ENCODE results near the gene LSM4. TPM values are rescaled to one million over a fixed set of nuclear protein-coding genes. Genes with fewer than 3 reads are reported as not detected.

Gene LSM4
- total and polyA plus RNA-seq, 2 donors (not counting 3 experiments of a cell fraction or from before 2014, with no cell fraction given), result 118 to 119 TPM

DNA sequence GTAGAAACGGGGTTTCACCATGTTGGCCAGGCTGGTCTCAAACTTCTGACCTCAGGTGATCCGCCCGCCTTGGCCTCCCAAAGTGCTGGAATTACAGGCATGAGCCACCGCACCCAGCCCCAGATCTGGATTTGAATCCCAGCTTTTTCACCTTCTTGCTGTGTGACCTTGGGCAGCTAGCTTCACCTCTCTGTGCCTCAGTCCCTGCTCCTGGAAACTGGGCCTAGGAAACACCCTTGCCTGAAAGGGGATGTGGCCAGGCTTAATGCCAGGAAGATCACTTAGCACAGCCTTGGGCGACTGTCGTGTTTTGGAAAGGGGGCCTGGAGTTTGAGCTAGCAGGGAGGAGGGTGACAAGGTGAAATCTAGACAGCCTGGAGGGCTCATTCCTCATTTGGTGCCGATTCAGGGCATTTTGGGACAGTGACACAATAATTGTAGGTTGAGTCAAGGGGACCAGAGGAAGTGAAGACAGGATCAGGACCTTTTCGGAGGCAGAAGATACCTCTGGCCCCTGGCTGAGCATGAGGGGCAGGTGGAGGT, 19.3 kb upstream of the LSM4 start:
- H3K4me3 ChIP-seq (replicated peaks in 1 of 3; ENCODE audit: insufficient read depth in 1 of 3, low read depth in 1 of 3, low read length in 3 of 3), result no peak overlapping the region
- H3K9me3 ChIP-seq (replicated peaks; ENCODE audit: control insufficient read depth, insufficient read depth, low read length), result no peaks in the 10 kb centered on the region
- no peaks in the 10 kb centered on the region for H3K9me1 ChIP-seq (replicated peaks; ENCODE audit: control insufficient read depth, extremely low read depth, insufficient read depth, low read length)
- BruUV-seq (replicated peaks), result no TSS peak
- intact Hi-C loops (cut with micrococcal nuclease), result loop anchor here (5.0 kb wide), 1 partner anchor 65 kb away; no protein-coding TSS in a partner anchor
- H3K4me1 ChIP-seq (ENCODE audit: control insufficient read depth, extremely low read depth, insufficient read depth, low read length), result peaks cover 11% of the 10 kb centered on the region
- no peak overlapping the region for H3K27ac ChIP-seq (ENCODE audit: insufficient read depth, low read depth, low read length)
- H3K9ac ChIP-seq (replicated peaks; ENCODE audit: extremely low read depth, insufficient read depth, low read length), result no peak overlapping the region
- no peaks in the 10 kb centered on the region for H4K20me1 ChIP-seq (replicated peaks; ENCODE audit: control insufficient read depth, extremely low read depth, insufficient read depth, low read length)
- peaks cover 0 to 1% of the 10 kb centered on the region in 2 experiments for H3K27me3 ChIP-seq (ENCODE audit: control insufficient read depth in 2 of 2, insufficient read depth in 2 of 2, low read length in 2 of 2)
- H2AFZ ChIP-seq (ENCODE audit: low read depth, low read length), result no peak overlapping the region
- dilution Hi-C loops (cut with MboI; ENCODE audit: extremely low pct_ligation_motif_present, low sequenced_read_pairs), result no loop called here
- CTCF ChIA-PET, result interaction anchor here (0.8 to 3.6 kb wide), 6 partner anchors 13 to 90 kb away, joined by 3 to 22 read pairs (median 8); partner anchors contain the start of gene GDF15
- TF ChIP-seq POLR2A (IDR thresholded peaks at IDR 0.05; ENCODE audit: low read depth, low read length), result no peak
- TF ChIP-seq EZH2 (IDR thresholded peaks at IDR 0.05; ENCODE audit: borderline replicate concordance, low read depth, low read length, severe bottlenecking), result no peak
- TF ChIP-seq POLR2AphosphoS5 (IDR thresholded peaks at IDR 0.05; ENCODE audit: insufficient read depth, low read depth, low read length), result no peak
- no peak for TF ChIP-seq FOS (IDR thresholded peaks at IDR 0.05; ENCODE audit: borderline replicate concordance, insufficient read depth, low read length)
- TF ChIP-seq, protein P1, sequence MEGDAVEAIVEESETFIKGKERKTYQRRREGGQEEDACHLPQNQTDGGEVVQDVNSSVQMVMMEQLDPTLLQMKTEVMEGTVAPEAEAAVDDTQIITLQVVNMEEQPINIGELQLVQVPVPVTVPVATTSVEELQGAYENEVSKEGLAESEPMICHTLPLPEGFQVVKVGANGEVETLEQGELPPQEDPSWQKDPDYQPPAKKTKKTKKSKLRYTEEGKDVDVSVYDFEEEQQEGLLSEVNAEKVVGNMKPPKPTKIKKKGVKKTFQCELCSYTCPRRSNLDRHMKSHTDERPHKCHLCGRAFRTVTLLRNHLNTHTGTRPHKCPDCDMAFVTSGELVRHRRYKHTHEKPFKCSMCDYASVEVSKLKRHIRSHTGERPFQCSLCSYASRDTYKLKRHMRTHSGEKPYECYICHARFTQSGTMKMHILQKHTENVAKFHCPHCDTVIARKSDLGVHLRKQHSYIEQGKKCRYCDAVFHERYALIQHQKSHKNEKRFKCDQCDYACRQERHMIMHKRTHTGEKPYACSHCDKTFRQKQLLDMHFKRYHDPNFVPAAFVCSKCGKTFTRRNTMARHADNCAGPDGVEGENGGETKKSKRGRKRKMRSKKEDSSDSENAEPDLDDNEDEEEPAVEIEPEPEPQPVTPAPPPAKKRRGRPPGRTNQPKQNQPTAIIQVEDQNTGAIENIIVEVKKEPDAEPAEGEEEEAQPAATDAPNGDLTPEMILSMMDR (IDR thresholded peaks at IDR 0.05; ENCODE audit: extremely low read depth in 1 of 2, insufficient read depth in 1 of 2, low read depth in 1 of 2, low read length in 2 of 2), result no peak
- no peak for TF ChIP-seq GATA2 (IDR thresholded peaks at IDR 0.05; ENCODE audit: insufficient read depth, insufficient read length, low read depth, low read length)
- no peak for TF ChIP-seq MYC (IDR thresholded peaks at IDR 0.05; ENCODE audit: low read depth, low read length)
- TF ChIP-seq, protein P2, sequence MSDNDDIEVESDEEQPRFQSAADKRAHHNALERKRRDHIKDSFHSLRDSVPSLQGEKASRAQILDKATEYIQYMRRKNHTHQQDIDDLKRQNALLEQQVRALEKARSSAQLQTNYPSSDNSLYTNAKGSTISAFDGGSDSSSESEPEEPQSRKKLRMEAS (IDR thresholded peaks at IDR 0.05; ENCODE audit: insufficient read depth, insufficient read length), result no peak
- TF ChIP-seq JUN (IDR thresholded peaks at IDR 0.05; ENCODE audit: borderline replicate concordance, insufficient read depth, insufficient read length, low read depth), result no peak
- H3K36me3 ChIP-seq (ENCODE audit: control insufficient read depth in 2 of 2, extremely low read depth in 1 of 2, insufficient read depth in 2 of 2, low read length in 2 of 2), result no peaks in the 10 kb centered on the region
- H3K4me2 ChIP-seq (ENCODE audit: insufficient read depth, low read length), result no peak overlapping the region
- no peaks in the 10 kb centered on the region for H3K79me2 ChIP-seq (ENCODE audit: control insufficient read depth, insufficient read depth, low read length)
- no peak for FAIRE-seq
- POLR2A ChIA-PET, result no interaction called here
- no peak for DNase-seq (ENCODE audit: low read depth, low spot score)
